GM12875 (cell line): Measurements from ENCODE around the gene SDF4.
A peak's percentile ranks its signal among the peaks of the same experiment; 100 is the strongest.

Experiments
- H3K4me3 ChIP-seq: one replicate; pipeline ENCODE4 v1.5.1; 2011; ENCODE audit warnings: low read depth, low read length, control low read depth
- TF ChIP-seq, protein P1 (sequence below): IDR thresholded peaks from 2 replicates; pipeline ENCODE4 v1.5.1; 2011; ENCODE audit warnings: low read depth, mild to moderate bottlenecking, control low read depth, inconsistent platforms, low read length, moderate library complexity, borderline replicate concordance; ENCODE audit not compliant: insufficient read depth

SDF4 gene

DNA sequence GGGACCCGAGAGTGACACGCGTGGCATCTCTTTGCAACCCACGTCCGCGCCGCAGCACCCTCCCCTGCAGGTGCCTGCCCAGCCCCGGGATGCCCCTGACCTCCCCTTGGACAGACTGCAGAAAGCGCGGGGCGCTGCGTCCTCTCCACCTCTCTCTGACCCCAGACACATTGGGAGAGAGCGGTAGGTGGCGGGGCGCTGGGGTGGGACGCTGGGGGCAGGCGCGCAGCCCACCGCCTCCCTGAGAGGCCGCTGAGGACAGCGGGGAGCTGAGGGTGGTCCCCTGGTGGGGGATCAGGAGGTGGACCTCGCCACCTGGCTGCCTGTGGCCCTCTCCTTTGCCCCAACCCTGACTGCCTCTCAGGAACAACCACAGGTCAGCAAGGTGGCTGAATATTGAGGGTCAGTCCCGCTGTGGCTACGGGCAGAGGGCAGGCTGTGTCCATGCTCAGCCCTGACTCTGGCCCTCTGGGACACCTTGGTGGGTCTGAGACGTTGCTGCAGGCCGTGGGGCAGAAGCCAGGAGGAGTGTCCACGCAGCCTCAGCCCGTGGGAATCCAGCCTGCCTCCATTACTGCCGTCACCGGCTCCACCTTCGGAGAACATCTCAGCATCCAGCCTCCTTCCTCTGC, 42.6 kb upstream of the SDF4 start:
- TF ChIP-seq, protein P1, sequence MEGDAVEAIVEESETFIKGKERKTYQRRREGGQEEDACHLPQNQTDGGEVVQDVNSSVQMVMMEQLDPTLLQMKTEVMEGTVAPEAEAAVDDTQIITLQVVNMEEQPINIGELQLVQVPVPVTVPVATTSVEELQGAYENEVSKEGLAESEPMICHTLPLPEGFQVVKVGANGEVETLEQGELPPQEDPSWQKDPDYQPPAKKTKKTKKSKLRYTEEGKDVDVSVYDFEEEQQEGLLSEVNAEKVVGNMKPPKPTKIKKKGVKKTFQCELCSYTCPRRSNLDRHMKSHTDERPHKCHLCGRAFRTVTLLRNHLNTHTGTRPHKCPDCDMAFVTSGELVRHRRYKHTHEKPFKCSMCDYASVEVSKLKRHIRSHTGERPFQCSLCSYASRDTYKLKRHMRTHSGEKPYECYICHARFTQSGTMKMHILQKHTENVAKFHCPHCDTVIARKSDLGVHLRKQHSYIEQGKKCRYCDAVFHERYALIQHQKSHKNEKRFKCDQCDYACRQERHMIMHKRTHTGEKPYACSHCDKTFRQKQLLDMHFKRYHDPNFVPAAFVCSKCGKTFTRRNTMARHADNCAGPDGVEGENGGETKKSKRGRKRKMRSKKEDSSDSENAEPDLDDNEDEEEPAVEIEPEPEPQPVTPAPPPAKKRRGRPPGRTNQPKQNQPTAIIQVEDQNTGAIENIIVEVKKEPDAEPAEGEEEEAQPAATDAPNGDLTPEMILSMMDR = no peak

DNA sequence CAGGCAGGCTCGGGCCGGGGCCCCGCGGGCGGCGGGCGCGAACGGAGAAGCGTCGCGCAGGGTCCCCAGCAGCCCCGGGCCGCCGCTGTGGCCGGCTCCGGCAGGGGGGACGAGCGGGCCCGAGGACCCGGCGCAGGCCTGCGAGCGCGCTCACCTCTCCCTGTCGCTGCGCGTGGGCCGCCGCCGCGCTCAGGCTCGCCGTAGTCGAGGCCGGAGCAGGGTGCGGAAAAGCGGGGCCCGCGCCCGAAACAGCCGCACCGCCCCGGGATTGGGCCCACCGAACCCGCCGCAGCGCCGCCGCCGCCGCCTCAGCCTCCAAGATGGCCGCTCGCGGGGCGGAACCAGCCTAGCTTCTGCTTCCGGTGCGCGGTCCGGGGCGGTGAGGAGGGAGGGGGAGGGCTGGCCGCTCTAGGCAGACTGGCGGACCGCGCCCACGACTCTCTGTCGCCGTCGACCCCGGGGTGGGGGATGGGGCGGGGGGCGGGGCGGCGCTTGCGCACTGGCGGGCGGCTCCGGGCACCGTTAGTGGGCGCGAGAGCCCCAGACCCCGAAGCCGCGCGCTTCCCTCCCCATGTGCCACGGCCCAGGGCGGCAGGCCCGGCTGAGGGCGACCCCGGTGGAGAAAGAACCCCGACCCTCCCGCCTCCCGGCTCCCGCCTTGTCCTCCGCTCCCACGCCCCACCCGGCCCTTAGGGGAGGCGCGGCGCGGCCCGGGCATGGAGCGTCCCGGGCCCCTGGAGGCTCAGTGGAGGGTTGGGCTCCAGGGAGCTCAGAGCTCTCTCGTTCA, 41.9 kb upstream of the SDF4 start, which contains the start of gene UBE2J2:
UBE2J2 (minus strand) TSS at position 343 of the 787 bp plus-strand sequence. CDS start 5,862 bp downstream, outside the sequence.
- TF ChIP-seq, protein P1 = 0 out of 2 replicates have a peak, but pooled peaks have one; percentile 1
- peak within 1 kb of the TSS; percentile 77 for H3K4me3 ChIP-seq

More for the DNA sequence above, 42.6 kb upstream of the SDF4 start:
- peak overlapping the region; percentile 77 for H3K4me3 ChIP-seq

DNA sequence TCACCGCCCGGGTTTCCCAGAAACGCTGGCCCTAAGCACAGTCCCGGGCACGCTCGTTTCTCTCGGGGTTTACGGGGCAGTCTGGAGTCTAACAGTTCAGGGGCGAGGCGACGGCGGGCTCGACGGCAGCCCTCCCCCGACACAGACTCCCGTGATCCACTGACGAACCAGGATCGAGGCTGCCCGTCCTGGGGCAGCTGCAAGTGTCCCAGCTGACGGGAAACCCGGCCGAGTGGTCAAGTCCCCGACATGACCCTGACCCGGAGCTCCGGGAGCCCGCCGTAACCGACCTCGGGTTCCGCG, 41.4 kb upstream of the SDF4 start:
- peak overlapping the region; percentile 77 for H3K4me3 ChIP-seq
- TF ChIP-seq, protein P1 = no peak

DNA sequence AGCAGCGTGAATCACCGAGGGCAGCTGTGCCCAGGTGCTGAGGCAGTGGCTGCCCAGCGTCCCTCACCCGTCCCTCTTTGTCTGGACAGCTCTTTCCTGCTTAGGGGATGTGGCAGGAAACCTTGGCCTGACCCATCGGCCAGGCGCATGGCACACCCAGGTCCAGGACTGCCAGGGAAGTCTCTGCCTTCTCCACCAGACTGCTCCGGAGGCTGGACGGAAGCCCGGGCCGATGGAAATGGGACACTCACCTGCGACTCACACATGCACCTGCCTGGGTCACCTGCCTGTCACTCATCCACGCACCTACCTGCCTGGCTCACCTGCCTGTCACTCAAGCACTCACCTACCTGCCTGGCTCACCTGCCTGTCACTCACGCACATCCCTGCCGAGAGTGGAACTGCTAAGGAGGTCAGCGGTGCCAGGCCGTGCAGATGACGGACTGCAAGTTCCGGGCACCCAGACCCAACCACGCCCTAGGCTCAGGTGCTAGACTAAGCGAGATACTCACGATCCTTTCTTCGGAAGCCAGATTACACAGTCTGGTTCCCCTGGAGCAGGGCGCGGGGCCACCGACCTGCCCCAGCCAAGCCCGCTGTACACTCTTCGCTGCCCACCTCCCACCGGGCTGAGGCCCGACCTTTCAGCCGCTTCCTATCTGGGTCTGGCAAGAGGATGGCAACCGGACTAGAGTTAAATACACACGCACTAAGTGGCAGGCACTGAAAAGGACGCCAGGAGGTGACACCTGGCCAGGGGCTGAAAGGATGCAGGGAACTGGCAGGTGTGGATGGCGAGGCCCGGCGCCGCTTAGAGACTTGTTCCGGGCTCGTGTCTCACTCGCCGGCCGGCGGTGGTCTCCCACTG, 40.8 kb upstream of the SDF4 start:
- peak overlapping the region; percentile 77 for H3K4me3 ChIP-seq
- TF ChIP-seq, protein P1 = no peak

DNA sequence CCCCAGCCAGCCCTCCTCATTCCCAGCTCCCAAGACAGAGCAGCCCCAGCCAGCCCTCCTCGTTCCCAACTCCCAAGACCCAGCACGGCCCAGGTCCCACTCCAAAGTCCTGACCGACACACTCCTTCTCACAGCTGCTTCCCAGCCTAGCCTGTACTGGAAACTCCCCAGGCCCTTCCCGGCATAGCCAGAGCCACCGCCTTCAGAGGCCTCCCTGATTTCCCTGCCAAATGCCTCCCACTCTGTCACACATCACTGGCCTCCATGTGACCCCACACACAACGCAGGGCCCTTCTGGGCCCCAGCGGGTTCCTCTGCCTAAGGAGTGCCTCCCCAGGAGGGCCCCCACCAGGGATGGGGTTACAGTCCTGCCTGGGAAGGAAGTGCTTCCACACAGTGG, 39.0 kb upstream of the SDF4 start:
- TF ChIP-seq, protein P1 = no peak
- H3K4me3 ChIP-seq = no peak overlapping the region

DNA sequence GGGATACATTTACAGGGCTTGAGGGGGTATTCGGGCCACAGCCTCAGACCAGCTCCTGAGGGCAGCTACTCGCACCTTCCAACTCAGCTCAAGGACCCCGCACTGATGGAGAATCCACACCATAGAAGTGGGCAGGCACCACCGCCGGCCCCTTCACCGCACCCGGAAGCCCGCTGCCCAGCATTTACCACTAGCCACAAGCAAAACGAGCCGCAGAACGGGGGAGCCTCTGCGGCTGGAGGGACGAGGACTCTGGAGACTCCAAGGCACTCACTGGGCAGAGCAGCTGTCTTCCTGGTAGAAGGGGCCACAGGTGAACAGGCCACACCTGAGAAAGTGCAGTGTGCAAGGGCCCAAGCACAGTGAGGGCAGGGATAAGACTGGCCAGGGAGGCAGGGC, 36.5 kb upstream of the SDF4 start:
- TF ChIP-seq, protein P1 = no peak
- H3K4me3 ChIP-seq = no peak overlapping the region
